DMS114 treated with DMSO at 0.1 percent for 48 hours (cell line): ENCODE data around the gene RASL12.
A peak's percentile ranks its signal among the peaks of the same experiment; 100 is the strongest.
"Not testable (repeated sequence)": the region's sequence is repeated elsewhere in the genome, so short reads cannot be mapped to it uniquely, and the experiment has no call there.

Experiments used
- DNase-seq: peaks from one replicate; lab custom pipeline; 2025; ENCODE audit not compliant: unreplicated experiment; lab: John Stamatoyannopoulos, UW

Gene RASL12

DNA sequence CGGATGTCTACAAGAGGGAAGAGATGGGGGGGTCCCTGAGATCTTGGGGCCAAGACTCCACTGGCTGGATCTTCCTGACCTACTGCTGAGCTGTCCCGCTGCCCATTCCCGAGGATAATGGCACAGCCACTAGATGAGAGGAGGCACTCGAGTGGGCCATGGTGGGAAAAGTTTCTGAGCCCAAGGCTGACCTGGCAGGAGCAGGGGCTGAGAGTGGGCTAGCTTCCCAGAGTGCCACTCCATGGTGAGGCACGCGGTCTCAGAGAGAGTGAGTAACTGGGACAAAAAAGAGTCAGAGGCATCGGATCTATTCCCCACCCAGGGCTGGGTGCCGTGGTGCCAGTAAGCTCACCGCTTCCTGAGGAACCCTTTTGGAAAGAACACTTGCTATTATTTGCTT lies 11.7 kb downstream of the RASL12 start:
- DNase-seq = no peak

GRCh38 chr15:65055201-65055870 lies 12.5 kb downstream of the RASL12 start:
- no peak for DNase-seq

GRCh38 chr15:65054333-65055200 lies 13.2 kb downstream of the RASL12 start:
- DNase-seq = peak; percentile 37

DNA sequence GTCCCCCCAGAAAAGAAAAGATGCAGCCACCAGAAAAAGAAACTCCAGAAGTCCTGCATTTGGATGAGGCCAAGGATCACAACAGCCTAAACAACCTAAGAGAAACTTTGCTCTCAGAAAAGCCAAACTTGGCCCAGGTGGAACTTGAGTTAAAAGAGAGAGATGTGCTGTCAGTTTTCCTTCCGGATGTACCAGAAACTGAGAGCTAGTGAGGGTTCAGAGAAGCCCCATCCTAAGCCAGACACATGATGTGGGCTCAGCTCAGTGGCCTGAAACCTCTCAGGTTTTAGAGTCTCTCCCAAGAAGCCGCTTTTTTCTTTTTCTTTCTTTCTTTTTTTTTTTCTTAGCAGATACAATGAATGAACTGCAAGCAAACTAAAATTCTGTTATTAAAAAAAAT lies 14.8 kb downstream of the RASL12 start:
- DNase-seq = no peak

GRCh38 chr15:65051266-65051665 lies 16.5 kb downstream of the RASL12 start:
- no peak for DNase-seq

DNA sequence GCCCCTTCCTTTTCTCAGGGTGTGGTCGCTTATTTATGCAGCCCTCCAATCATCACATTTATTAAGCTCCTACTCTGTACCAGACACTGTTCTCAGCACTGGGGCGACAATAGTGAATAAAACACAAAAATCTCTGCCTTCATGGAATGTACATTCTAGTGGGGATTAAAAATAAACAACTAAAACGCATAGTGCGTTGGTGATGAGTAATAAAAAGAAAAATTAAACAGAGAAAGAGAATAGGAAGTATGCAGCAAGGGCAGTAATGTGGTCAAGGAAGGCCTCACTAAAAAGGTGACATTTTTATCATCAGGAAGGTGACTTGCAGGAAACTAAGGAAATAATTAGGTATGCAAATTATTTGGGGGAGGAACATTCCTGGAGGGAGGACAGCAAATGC lies 17.5 kb downstream of the RASL12 start:
- DNase-seq = no peak

- DNase-seq = no peak
Observed at GRCh38 chr15:65049418-65049840, 18.4 kb downstream of the RASL12 start.

- DNase-seq = no peak
Observed at GRCh38 chr15:65048241-65048640, 19.6 kb downstream of the RASL12 start.

DNA sequence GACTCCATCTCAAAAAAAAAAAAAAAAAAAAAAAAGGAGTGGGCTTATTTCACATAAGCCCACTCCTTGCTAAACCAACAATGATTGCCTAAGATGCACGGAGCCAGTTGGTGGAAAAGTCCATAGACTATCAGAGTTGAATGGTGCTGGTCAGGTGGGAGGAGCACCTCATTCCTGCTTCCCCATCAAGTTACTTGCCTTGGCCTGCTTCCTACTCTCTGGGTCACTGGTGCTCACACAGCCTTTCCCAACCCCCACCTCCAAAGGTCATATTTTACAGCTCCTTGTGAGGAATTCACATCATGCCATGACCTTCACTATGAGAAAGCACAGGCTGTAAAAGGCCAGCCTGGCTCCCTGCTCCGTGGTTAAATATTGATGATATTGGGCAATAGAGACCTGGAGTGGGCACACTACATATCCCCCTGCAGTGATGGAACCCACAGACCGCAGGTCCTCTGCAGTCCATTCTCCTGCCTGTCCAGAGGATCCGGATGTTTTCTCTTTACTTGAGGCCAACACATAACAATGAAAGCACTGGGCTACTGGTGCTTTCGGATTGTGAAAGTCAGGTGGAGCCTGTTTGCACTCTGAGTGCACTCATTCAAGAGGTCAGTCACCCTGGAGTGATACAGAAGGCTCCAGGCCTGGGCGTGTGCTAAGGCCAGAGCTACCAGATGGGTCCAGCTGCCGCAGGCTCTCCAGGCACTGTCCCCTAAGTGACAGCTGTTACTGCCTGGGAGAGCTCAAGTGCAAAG lies 22.9 kb downstream of the RASL12 start, which contains the start of gene SLC51B:
Gene SLC51B (plus strand): TSS at position 664 of the 758 bp plus-strand sequence. CDS start 4,618 bp downstream, outside the sequence.
- DNase-seq = no peak

DNA sequence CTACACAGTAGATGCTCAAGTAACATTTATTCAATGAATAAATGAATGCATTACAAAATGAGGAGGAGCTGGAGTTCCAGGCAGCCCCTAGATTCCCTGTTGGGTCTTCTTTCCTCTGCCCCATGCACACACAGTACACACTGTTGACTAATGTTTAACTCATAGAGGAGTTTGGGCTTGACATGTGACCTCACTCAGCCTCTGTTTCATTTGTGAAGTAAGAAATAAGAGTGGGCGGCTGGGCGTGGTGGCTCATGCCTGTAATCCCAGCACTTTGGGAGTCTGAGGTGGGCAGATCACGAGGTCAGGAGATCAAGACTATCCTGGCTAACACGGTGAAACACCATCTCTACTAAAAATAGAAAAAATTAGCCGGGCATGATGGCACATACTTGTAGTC lies 23.6 kb downstream of the RASL12 start:
- not testable (repeated sequence) for DNase-seq

GRCh38 chr15:65042776-65043327 lies 24.9 kb downstream of the RASL12 start:
- no peak for DNase-seq

GRCh38 chr15:65041787-65042186 lies 26.0 kb downstream of the RASL12 start:
- no peak for DNase-seq

DNA sequence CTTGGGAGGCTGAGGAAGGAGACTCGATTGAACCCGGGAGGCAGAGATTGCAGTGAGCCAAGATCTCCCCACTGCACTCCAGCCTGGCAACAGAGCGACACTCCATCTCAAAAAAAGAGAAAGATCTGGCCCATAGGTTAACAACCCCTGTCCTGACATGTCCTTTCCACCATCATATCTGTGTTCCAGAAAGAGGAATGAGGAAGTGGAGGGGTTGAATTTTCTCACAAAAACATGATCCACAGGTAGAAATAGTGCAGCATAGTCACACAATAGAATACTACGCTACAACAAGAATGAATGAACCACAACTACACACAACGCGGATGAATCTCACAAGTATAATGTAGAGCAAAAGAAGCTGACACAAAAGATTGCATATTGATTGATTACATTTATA lies 27.3 kb downstream of the RASL12 start:
- no peak for DNase-seq

DNA sequence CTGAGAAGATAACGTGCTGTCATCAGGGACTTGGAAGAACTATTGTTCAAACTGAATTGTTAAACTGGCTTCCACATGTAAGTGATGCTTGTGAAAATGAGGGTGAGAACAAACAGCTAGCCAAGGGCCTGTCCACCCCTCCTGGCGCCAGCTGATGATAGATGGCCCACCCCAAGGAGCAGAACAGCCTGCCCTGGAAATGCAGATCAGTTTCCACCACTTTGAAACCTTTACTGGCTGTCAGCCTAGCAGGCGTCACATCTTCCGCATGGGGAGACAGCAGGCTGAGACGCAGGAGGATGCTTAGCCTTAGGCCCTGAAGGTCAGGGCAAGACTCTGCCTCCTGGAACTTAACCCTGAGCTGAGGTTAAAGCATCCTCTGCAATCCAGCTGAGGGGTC lies 29.0 kb downstream of the RASL12 start:
- no peak for DNase-seq

- DNase-seq = no peak
Observed at GRCh38 chr15:65038428-65038827, 29.4 kb downstream of the RASL12 start.

GRCh38 chr15:65037309-65037708 lies 30.5 kb downstream of the RASL12 start:
- no peak for DNase-seq

DNA sequence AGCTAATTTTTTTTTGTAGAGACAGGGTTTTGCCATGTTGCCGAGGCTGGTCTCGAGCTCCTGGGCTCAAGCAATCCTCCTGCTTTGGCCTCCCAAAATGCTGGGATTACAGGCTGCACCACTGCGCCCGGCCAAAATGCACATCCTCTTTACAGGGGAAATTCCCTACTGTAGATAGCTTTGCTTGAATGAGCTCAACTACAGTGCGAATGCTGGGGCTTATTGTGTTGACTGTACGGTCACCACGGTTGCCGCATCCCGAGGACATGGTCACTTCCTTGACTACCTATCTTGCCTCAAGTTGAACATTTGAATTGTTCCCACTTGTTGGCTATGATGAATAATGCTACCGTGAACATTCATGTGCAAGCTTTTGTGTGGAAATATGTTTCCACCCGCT lies 33.1 kb downstream of the RASL12 start:
- DNase-seq = no peak

GRCh38 chr15:65033659-65034269 lies 34.0 kb downstream of the RASL12 start:
- peak; percentile 71 for DNase-seq

DNA sequence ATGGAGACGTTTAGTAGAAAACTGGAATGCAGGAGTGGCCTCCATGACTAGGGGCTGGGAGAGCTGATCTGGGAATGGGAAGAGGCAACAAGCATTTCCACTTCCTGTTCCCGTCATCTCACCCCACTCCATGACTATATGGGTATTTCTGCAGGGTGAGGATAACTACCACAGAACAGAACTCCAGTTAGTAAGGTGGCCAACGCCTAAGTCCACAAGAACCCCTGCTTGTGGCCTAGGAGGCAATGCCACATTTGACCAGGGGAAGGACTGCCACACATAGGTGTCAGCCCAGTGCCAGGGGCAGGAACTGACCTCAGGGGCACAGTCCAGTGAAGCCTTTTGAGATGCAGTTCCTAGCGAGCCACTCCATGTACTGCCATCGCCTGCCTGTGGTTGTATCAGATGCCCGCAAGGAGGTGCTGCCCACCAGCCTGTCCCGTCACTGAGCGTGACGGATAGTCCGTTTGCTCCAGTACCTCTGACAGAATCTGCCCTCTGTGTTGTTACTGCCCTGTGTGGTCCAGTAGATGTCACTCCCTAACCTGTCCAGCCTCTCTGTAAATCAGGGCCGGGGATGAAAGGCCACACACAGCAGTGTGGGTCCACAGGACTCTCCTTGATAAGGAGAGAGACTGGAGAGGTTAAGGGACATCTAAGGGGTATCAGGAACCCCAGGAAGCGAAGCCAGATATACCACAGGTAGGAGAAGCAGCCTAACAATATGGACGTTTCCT lies 34.8 kb downstream of the RASL12 start:
- DNase-seq = no peak

- no peak for DNase-seq
Observed at GRCh38 chr15:65029736-65030208, 38.0 kb downstream of the RASL12 start.
